ENCODE results near the gene POU4F3. TPM values are rescaled to one million over a fixed set of nuclear protein-coding genes. Genes with fewer than 3 reads are reported as not detected.

The POU4F3 gene
- polyA plus RNA-seq, 1 experiment, result 0.02 TPM

- no peaks in the 10 kb centered on the region for H3K9me3 ChIP-seq (ENCODE audit: control insufficient read depth, insufficient read depth, low read length)
- H3K27me3 ChIP-seq (ENCODE audit: control insufficient read depth, insufficient read depth, low read length), result peaks cover 13% of the 10 kb centered on the region
- H3K27ac ChIP-seq (ENCODE audit: low read depth, low read length), result no peak overlapping the region
- no peak for DNase-seq (ENCODE audit: low read depth, low spot score)
- POLR2A ChIA-PET, result no interaction called here
- no peak for TF ChIP-seq CTCF (IDR thresholded peaks at IDR 0.05; ENCODE audit: low read depth, low read length)
- no peak overlapping the region for H3K4me3 ChIP-seq (ENCODE audit: low read depth, low read length)
- CTCF ChIA-PET, result no interaction called here
Observed at GRCh38 chr5:146311278-146311677, 27.4 kb upstream of the POU4F3 start.

- CTCF ChIA-PET, result no interaction called here
- no peak overlapping the region for H3K27ac ChIP-seq (ENCODE audit: low read depth, low read length)
Observed at GRCh38 chr5:146313027-146313426, 25.6 kb upstream of the POU4F3 start.

GRCh38 chr5:146321571-146321970 is 17.1 kb upstream of the POU4F3 start:
- no peak for TF ChIP-seq CTCF (IDR thresholded peaks at IDR 0.05; ENCODE audit: low read depth, low read length)
- CTCF ChIA-PET, result no interaction called here
- no peak overlapping the region for H3K4me3 ChIP-seq (ENCODE audit: low read depth, low read length)
- POLR2A ChIA-PET, result no interaction called here
- no peak overlapping the region for H3K27ac ChIP-seq (ENCODE audit: low read depth, low read length)
- no peaks in the 10 kb centered on the region for H3K9me3 ChIP-seq (ENCODE audit: control insufficient read depth, insufficient read depth, low read length)
- H3K27me3 ChIP-seq (ENCODE audit: control insufficient read depth, insufficient read depth, low read length), result peaks cover 3% of the 10 kb centered on the region
- DNase-seq (ENCODE audit: low read depth, low spot score), result no peak

More at GRCh38 chr5:146313027-146313426, 25.6 kb upstream of the POU4F3 start:
- TF ChIP-seq CTCF (IDR thresholded peaks at IDR 0.05; ENCODE audit: low read depth, low read length), result no peak
- POLR2A ChIA-PET, result no interaction called here
- Histone ChIP-seq H3K4me3 (ENCODE audit: low read depth, low read length) (no peak overlapping the region), H3K9me3 (ENCODE audit: control insufficient read depth, insufficient read depth, low read length) (no peaks in the 10 kb centered on the region), H3K27me3 (ENCODE audit: control insufficient read depth, insufficient read depth, low read length) (peaks cover 3% of the 10 kb centered on the region)
- DNase-seq (ENCODE audit: low read depth, low spot score), result no peak

GRCh38 chr5:146327257-146327870 is 11.3 kb upstream of the POU4F3 start:
- Histone ChIP-seq H3K4me3 (ENCODE audit: low read depth, low read length) (no peak overlapping the region), H3K27ac (ENCODE audit: low read depth, low read length) (no peak overlapping the region), H3K27me3 (ENCODE audit: control insufficient read depth, insufficient read depth, low read length) (peaks cover 3% of the 10 kb centered on the region), H3K9me3 (ENCODE audit: control insufficient read depth, insufficient read depth, low read length) (no peaks in the 10 kb centered on the region)
- ChIA-PET POLR2A (no interaction called here), CTCF (no interaction called here)
- TF ChIP-seq CTCF (IDR thresholded peaks at IDR 0.05; ENCODE audit: low read depth, low read length), result no peak
- DNase-seq (ENCODE audit: low read depth, low spot score), result no peak

GRCh38 chr5:146327989-146328388 is 10.7 kb upstream of the POU4F3 start:
- H3K9me3 ChIP-seq (ENCODE audit: control insufficient read depth, insufficient read depth, low read length), result no peaks in the 10 kb centered on the region
- H3K4me3 ChIP-seq (ENCODE audit: low read depth, low read length), result no peak overlapping the region
- H3K27ac ChIP-seq (ENCODE audit: low read depth, low read length), result no peak overlapping the region
- TF ChIP-seq CTCF (IDR thresholded peaks at IDR 0.05; ENCODE audit: low read depth, low read length), result no peak
- DNase-seq (ENCODE audit: low read depth, low spot score), result no peak
- peaks cover 9% of the 10 kb centered on the region for H3K27me3 ChIP-seq (ENCODE audit: control insufficient read depth, insufficient read depth, low read length)
- POLR2A ChIA-PET, result no interaction called here
- CTCF ChIA-PET, result no interaction called here
